DOHH2 (cell line): Measurements from ENCODE around the gene BOD1L1.

ENCODE experiments used
- EZH2phosphoT487 ChIP-seq: fragments of 200-600 bp; sonication (generic); IDR thresholded peaks from 2 replicates; pipeline ENCODE4 v1.6.1; 2017; ENCODE audit warnings: borderline replicate concordance, mild to moderate bottlenecking, antibody characterized with exemption, low read length, moderate library complexity, mixed read lengths
- TF ChIP-seq, protein P1 (sequence below): fragments of 200-600 bp; sonication (generic); IDR thresholded peaks from one replicate; pipeline ENCODE4 v1.5.1; 2014; ENCODE audit warnings: antibody characterized with exemption, mild to moderate bottlenecking, low read depth, low read length; ENCODE audit not compliant: poor library complexity, severe bottlenecking

DNA sequence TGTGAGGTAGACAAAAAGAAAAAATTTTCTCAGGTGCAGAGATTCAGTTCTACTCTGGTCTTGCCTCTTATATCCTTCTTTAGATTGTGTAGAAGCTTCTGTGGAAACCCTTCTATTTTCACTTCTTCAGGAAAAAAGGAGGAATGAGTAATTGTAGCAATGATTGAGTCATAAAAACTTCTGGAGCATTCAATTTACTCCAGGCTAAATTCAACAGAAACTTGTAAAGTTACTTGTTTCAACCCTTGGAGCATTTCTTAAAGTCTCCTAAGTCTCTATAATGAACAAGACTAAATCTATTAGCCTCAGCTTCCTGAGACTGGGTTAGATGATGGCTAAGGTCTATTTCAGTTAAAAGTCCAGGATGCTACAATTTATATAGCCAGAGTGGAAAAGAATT lies 29.9 kb downstream of the BOD1L1 start:
- TF ChIP-seq, protein P1, sequence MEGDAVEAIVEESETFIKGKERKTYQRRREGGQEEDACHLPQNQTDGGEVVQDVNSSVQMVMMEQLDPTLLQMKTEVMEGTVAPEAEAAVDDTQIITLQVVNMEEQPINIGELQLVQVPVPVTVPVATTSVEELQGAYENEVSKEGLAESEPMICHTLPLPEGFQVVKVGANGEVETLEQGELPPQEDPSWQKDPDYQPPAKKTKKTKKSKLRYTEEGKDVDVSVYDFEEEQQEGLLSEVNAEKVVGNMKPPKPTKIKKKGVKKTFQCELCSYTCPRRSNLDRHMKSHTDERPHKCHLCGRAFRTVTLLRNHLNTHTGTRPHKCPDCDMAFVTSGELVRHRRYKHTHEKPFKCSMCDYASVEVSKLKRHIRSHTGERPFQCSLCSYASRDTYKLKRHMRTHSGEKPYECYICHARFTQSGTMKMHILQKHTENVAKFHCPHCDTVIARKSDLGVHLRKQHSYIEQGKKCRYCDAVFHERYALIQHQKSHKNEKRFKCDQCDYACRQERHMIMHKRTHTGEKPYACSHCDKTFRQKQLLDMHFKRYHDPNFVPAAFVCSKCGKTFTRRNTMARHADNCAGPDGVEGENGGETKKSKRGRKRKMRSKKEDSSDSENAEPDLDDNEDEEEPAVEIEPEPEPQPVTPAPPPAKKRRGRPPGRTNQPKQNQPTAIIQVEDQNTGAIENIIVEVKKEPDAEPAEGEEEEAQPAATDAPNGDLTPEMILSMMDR, result no peak
- no peak for TF ChIP-seq EZH2phosphoT487
